Gastrocnemius medialis (tissue), 4 donors: Measurements from ENCODE around the gene HIC1. TPM values are rescaled to one million over a fixed set of nuclear protein-coding genes. Genes with fewer than 3 reads are reported as not detected.

Experiments used
- ATAC-seq, 2 donors: fragments of 150-250 bp; one replicate each; pipeline ENCODE4 v1.9.1; 2016
- DNase-seq, 2 donors: peaks; one replicate each; pipeline ENCODE4 v3.0.0-alpha.2; 2019
- H3K27ac ChIP-seq, 4 donors: fragments of 200-600 bp; sonication (generic); 1 replicate in 1 of 4; 2 replicates in 3 of 4; pipeline ENCODE4 v1.5.1; 2016 to 2018; ENCODE audit warnings: mild to moderate bottlenecking in 2 of 4, moderate library complexity in 1 of 4
- H3K27me3 ChIP-seq, 3 donors: fragments of 200-600 bp; sonication (generic) in 2 of 3; 1 replicate in 1 of 3; 2 replicates in 2 of 3; pipeline versions ENCODE4 v1.5.1 to v1.6.0; 2016 to 2019; ENCODE audit warnings: mild to moderate bottlenecking in 1 of 3, moderate library complexity in 1 of 3
- H3K36me3 ChIP-seq, 2 donors: fragments of 200-600 bp; sonication (generic) in 1 of 2; one replicate each; pipeline ENCODE4 v1.5.1; 2017 to 2018
- H3K4me1 ChIP-seq, 2 donors: fragments of 200-600 bp; sonication (generic) in 1 of 2; one replicate each; pipeline ENCODE4 v1.5.1; 2016 to 2017; ENCODE audit warnings: mild to moderate bottlenecking in 2 of 2
- H3K4me3 ChIP-seq, 4 donors: fragments of 200-600 bp; sonication (generic) in 3 of 4; 1 replicate in 1 of 4; 2 replicates in 3 of 4; pipeline ENCODE4 v1.5.1; 2016 to 2019; ENCODE audit warnings: mild to moderate bottlenecking in 2 of 4
- H3K9me3 ChIP-seq, 3 donors: fragments of 200-600 bp; sonication (generic) in 2 of 3; 1 replicate in 1 of 3; 2 replicates in 2 of 3; pipeline ENCODE4 v1.5.1; 2016 to 2019
- CTCF ChIP-seq, 5 experiments: fragments of 450-650 bp in 3 of 5; fragments of 200-600 bp in 2 of 5; sonication (generic) in 2 of 5; IDR thresholded peaks in 4 of 5; conservative IDR thresholded peaks in 1 of 5; 1 replicate in 4 of 5; 2 replicates in 1 of 5; pipeline ENCODE4 v1.5.1; 2016 to 2019; ENCODE audit warnings: antibody characterized with exemption in 5 of 5, mild to moderate bottlenecking in 3 of 5, moderate library complexity in 3 of 5
- POLR2A ChIP-seq, 2 donors: fragments of 450-650 bp; IDR thresholded peaks; one replicate each; pipeline ENCODE4 v1.6.1; 2017; ENCODE audit warnings: antibody characterized with exemption in 2 of 2, mild to moderate bottlenecking in 2 of 2, moderate library complexity in 2 of 2
- in situ Hi-C, 4 donors: fragments of 200-750 bp; cut with MboI; loops; one replicate each; pipeline versions ENCODE4 v1.15.0 to v1.8.0; 2017; ENCODE audit warnings: low sequenced_read_pairs in 4 of 4
- intact Hi-C: fragments of 100-400 bp; cut with DNase I; formaldehyde crosslinking; loops from one replicate; pipeline ENCODE4 v1.15.1; 2023; ENCODE audit warnings: low total_unique reads
- total RNA-seq, 4 donors: library from RNA; depleted of rRNA; stranded (reverse); fragments of >200 nt; gene quantifications; one replicate each; pipeline versions ENCODE4 v1.1.0 to v1.2.3, GENCODE V29; 2016

Gene HIC1
- total RNA-seq, 4 donors from 2014 or later, result 4.6 to 9.6 (median 6.9) TPM

DNA sequence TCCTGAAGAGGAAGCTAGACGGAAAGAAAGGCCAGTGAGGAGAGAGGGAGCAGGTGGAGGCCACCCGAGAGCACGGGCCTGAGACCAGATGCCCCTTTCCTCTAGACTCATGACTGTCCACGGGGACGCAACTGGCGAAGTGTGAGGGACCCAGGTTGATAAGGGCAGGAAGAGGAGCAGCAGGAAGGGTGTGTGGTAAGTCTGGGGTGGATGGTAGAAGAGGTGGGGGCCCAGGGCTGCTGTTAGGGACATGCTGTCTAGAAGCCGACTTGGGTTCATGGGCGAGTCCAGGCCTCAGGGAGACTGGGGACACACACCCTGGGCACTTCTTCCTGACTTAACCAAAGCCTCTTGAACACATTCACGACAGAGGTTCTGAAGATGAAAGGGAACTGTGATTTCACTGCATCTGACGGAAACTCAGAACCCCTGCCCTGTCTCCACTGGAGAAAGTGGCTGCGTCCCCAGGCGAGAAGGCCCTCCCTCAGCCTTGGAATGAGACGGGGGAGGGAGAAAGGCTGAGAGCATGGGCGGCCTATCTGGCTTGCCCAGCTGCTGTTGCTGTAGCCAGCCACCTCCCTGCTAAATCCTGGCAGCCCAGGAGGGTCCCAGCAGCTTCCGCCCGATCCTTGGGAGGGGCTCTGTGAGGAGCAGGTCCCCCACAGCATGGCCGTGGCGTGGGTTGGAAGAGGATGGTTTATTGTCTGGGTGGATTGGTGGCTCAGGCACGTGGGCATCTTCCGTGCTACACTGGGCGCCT lies 6.0 kb downstream of the HIC1 start:
- DNase-seq (peak in 1 of 2 donors; percentile 42), ATAC-seq (no peak)
- Histone ChIP-seq H3K36me3 (peaks cover 0 to 13% of the 10 kb centered on the region in 2 donors), H3K27me3 (no peaks in the 10 kb centered on the region), H3K27ac (peak overlapping the region; percentile 68 to 82 (median 74)), H3K4me3 (no peak overlapping the region), H3K9me3 (no peaks in the 10 kb centered on the region), H3K4me1 (peaks cover 23 to 28% of the 10 kb centered on the region in 2 donors)
- in situ Hi-C loops, result loop anchor here in 2 of 4 donors (5.0 to 10.0 kb wide), 2 partner anchors 184 to 186 kb away; no protein-coding TSS in a partner anchor
- intact Hi-C loops, result no loop called here
- TF ChIP-seq POLR2A (IDR thresholded peaks at IDR 0.05) (no peak), CTCF (IDR thresholded peaks at IDR 0.05 in 4 of 5, conservative IDR thresholded peaks at IDR 0.05 in 1 of 5) (no peak)

GRCh38 chr17:2061441-2061958 lies 6.6 kb downstream of the HIC1 start:
- Histone ChIP-seq H3K4me3 (no peak overlapping the region), H3K9me3 (no peaks in the 10 kb centered on the region), H3K36me3 (peaks cover 0 to 13% of the 10 kb centered on the region in 2 donors), H3K27ac (peak overlapping the region; percentile 68 to 82 (median 74)), H3K27me3 (no peaks in the 10 kb centered on the region), H3K4me1 (peaks cover 23 to 30% of the 10 kb centered on the region in 2 donors)
- DNase-seq (no peak), ATAC-seq (no peak)
- in situ Hi-C loops (loop anchor here in 2 of 4 donors (5.0 to 10.0 kb wide), 2 partner anchors 183 to 186 kb away; no protein-coding TSS in a partner anchor), intact Hi-C loops (no loop called here)
- no peak for TF ChIP-seq CTCF (IDR thresholded peaks at IDR 0.05 in 4 of 5, conservative IDR thresholded peaks at IDR 0.05 in 1 of 5)
- no peak for TF ChIP-seq POLR2A (IDR thresholded peaks at IDR 0.05)

DNA sequence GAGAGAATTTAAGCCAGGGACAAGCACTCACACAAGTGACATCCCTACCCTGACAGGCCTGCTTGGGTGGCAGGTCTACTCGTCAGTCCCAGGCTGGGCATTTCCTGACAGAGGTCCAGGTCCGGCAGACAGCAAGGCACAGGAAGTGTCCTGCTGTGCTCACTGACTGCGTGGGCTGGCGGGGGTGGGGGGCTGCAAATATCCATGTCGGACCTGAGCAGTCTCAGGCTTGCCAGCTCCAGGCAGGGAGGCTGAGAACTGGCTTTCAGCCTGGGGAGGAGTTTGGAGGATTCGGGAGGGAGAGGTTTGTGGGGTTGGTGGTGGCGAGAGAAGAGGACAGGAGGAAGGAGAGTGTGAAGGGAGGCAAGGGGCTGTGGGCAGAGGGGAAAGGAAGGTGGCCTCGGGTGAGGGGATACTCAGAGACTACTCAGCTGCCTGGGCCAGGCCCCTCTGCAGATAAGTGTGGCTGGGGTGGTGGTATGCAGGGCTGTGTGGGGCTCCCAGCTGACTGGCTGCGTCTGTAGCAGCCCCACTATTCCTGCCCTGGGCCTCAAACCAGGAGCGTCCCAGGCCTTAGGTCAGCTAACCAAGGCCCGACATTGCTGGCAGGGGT lies 7.8 kb downstream of the HIC1 start:
- intact Hi-C loops, result no loop called here

More for the DNA sequence above, 7.8 kb downstream of the HIC1 start:
- H3K36me3 ChIP-seq, result peaks cover 0 to 13% of the 10 kb centered on the region in 2 donors
- in situ Hi-C loops, result loop anchor here in 2 of 4 donors (5.0 to 10.0 kb wide), 2 partner anchors 182 to 185 kb away; no protein-coding TSS in a partner anchor
- H3K4me3 ChIP-seq, result no peak overlapping the region
- no peak for DNase-seq
- ATAC-seq, result no peak
- TF ChIP-seq POLR2A (IDR thresholded peaks at IDR 0.05) (no peak), CTCF (IDR thresholded peaks at IDR 0.05 in 4 of 5, conservative IDR thresholded peaks at IDR 0.05 in 1 of 5) (no peak)
- peak overlapping the region; percentile 68 to 82 (median 74) for H3K27ac ChIP-seq
- H3K4me1 ChIP-seq, result peaks cover 29 to 40% of the 10 kb centered on the region in 2 donors
- H3K9me3 ChIP-seq, result no peaks in the 10 kb centered on the region
- H3K27me3 ChIP-seq, result no peaks in the 10 kb centered on the region
